Pons (tissue), 1 donor: ENCODE results near the gene FAM13A.
"Not testable (repeated sequence)": the region's sequence is repeated elsewhere in the genome, so short reads cannot be mapped to it uniquely, and the experiment has no call there.

Experiments used
- DNase-seq: peaks from one replicate; pipeline ENCODE4 v3.0.0-alpha.2; 2016; ENCODE audit warnings: low spot score

FAM13A gene

DNA sequence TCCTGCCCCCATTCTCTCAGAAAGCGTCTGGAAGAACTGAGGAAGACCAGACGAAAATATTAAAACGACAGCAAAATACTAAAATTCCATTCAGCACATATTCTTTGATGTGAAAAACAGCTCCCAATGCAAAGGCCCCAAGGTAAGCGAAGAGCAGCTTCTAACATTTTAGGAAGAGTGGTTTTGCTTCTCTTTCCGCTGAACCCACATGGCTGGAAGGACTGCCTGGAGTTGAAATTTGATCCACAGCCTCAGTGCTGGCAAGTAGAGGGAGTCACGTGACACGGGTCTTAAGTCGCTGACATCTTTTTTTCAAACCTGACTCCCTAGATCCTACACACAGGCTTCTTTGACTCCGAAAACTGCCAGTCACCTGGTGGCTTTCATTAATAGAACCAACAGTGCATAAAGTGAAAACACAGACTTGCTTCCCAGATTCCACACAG, at the start of gene FAM13A:
FAM13A (minus strand) TSS at position 233 of the 446 bp plus-strand sequence; CDS start at position 12, 221 bp downstream.
- DNase-seq, result peak; percentile 89

DNA sequence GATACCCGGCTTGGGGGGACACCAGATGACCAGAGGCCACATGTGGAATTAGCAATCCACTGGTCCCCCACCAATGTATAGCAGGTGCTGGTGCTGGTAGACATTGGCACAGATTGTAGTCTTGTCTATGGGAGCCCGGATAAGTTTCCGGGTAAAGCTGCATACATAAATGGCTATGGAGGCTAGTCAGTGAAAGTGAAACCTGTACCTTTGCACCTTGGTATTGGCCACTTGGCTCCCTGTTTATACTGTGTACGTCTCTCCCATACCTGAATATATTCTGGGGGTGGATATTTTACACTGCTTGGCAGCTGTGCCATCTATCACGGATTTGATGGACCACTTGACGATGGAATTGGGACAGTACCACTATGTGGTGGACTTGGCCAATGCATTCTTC, 48.7 kb upstream of the FAM13A start:
- DNase-seq, result no peak

DNA sequence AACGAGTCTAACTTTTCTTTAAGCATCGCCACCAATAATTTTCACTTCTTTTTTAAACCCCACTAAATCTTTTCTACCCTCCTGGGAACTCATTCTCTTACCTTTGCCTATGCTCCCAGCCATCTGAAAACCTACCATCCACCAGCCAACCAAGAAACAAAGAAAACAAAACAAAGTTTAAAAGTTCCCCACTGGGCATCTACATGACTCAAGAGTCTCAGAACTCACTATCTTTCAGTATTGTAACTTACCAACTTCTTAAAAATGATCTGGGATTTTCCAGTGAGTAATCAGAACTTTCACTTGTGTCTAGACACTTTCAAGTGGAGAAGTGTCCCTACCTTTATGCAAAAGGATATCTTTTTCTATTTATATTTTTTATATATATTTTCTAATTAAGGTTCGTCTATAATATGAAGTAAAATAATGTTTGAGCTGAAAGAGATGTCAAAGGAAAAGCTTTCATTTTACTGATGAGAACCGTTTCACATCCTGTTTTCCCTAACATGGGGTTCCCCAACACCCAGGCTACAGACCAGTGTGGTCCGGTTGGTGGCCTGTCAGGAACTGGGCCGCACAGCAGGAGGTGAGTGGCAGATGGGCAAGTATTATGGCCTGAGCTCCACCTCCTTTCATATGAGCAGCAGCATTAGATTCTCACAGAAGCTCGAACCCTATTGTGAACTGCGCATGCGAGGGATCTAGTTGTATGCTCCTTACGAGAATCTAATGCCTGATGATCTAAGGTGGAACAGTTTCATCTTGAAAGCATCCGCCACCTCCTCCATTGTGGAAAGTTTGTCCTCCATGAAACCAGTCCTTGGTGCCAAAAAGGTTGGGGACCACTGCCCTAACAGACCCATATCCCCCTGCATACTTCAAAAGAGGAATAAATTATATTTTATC, 44.5 kb upstream of the FAM13A start:
- DNase-seq, result no peak

DNA sequence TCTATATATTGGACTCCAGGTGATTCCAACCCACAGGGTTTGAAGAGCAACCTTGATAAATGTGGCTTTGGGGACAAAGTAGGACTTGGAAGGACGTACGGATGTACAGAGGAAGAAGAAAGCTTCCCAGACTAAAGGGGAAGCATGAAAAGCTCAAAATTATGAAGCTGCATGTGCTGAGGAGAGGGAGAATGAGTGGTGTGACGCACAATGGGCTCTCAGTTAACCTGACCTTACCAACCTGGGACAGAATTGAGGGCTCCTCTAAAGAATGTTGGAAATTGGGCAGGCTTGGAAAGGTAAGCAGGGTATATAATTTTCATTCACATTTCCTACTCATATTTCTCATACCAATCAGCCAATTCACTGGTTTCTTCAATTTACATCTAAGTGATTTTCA, 43.9 kb upstream of the FAM13A start:
- no peak for DNase-seq

DNA sequence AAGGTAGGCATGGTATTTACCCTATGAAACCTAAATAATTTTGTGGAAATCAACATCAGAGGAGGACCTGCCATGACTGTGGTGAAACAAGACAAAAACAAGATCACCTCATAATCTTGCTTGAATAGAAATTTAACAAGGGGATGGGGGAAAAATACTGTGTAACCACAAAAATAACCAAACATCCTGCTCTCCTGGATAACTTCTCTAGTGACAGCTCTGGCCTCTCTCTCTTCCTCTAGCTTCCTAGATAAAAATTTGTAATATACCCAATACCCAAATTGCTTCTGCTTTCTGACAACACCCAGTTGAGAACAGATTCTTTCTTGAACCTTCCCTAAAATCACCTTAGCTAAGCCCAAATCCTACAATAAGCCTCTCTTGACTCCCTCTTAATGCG, 42.5 kb upstream of the FAM13A start:
- no peak for DNase-seq

DNA sequence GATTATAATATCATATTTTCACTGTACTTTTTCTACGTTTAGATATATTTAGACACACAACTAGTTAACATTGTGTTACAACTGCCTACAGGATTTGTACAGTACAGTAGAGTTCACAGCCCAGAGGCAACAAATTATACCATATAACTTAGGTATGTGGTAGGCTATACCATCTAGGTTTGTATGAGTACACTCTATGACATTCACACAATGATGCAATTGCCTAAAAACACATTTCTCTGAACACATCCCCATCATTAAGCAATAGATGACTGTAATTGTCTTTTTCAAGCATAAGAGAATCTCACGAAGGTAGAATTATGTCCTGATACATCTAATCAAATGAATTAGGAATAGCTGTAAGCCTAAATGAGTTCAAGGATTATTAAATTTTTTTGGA, 42.0 kb upstream of the FAM13A start:
- DNase-seq, result no peak

DNA sequence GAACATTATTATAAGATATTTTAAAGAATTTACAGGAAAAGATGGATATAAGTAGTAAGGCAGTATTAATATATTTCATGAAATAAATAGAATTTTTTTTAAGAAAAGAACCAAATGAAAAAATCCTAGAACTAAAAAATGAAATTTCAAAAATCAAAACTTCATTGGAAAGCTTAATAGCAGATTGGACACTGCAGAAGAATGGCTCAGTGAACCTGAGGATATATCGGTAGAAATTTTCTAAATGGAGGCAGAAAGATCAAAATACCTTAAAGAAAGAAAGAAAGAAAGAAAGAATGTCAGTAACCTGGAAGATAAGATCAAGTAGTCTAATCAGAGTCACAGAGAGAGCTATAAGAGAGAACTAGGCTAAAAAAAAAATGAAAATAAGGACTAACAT, 21.3 kb upstream of the FAM13A start:
- DNase-seq, result no peak

DNA sequence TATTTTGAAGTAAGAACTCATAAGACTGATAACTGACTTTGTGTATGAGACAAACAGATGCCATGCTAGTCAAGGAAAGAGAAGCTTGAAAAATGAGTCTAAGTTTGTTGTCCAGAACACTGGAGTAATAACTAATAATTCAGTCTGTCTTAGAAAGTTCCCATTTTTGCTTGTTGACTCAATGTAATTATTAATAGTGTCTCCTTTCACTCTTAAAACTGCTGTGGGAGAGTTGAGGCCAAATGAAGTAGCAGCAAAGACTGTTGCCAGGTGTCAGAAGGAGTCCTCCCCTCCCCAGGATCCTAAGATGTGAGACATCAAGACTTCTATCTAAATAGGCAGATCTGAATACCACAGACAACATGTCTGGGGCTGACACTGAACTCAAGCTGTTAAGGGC, 20.8 kb upstream of the FAM13A start:
- no peak for DNase-seq

DNA sequence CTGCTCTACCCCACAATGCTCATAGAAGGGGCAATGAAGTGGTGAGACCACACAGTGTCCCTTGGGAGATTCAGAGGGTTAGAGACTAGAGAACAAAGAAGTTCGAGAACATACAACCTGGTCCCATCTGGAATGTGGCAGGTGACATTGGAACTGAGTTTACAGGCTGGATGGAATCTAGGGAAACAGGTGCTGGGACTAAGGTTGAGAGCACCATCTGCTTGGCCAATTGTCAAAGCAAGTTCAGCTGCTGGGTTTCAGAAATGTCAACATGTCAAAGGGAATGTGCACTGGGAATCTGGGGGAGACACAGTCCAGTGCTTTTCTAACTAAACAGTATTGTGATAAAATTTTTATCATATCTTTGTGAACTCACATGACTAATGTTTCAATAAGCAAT, 15.9 kb upstream of the FAM13A start:
- DNase-seq, result no peak

DNA sequence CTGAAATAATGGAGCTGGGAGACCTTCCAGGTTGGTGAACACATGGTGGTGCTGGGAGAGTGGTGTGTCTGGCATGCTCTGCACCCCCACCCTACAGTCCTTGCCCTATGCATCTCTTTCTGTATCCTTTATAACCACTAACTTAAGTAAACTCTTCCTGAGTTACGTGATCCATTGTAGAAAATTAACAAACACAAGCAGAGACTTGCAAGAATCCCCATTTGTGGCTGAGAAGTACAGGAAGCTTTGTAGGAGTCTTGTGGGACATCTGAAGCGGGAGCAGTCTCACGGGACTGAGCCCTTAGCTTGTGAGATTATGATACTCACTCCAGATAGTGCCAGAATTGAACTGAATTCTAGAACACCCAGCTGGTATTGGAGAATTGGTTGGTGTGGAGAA, 14.3 kb upstream of the FAM13A start:
- DNase-seq, result no peak

DNA sequence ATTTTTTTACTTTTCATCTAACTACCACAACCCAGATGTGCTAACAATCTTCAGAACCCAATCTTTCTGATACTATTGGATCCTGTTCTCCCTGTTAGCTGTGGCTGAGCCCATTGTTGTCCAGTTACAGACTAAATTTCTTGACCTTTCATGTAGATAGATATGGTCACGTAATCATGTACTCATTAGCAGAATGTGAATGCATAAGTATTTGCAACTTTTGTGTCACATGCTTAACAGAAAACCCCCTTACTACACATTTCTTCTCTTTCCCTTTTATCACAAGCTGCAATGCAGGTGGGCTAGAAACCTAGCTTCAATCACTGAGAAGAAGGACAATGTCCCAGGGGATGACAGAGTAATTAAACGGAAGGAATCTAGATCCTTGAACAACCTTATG, 13.1 kb upstream of the FAM13A start:
- DNase-seq, result no peak

DNA sequence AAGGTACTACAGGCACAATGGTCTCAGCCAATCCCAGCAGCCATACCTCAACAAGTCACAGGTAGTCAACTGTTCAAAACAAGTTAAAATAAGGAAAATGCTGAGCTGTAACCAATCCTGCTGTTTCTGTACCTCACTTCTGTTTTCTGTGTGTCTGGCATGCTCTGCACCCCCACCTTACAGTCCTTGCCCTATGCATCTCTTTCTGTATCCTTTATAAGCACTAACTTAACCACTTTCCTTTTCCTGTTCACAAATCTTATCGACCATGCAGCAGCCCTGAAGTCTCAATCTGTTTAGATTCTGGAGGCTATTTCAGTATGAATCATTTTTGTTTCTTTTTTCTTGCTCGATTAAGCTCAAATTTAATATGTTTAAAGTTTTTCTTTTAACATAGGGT, 12.5 kb upstream of the FAM13A start:
- no peak for DNase-seq

DNA sequence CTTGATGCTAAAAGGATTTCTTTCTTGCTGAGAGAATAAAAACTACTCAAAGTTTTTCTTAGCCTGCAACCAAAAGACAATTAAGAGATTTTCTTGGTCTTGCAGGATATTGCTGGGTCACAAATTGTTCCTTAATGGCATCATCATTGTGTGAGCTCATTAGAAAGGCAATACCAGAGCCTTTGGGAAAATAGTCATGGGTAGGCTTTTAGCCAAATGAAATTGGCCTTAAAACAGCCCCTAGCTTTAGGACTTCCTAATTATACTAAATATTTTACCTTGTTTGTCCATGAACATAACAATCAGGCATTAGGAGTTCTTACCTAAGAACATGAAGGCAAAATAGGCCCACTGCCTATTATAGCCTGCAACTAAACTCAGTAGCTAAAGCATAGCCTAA, 10.4 kb upstream of the FAM13A start:
- no peak for DNase-seq

DNA sequence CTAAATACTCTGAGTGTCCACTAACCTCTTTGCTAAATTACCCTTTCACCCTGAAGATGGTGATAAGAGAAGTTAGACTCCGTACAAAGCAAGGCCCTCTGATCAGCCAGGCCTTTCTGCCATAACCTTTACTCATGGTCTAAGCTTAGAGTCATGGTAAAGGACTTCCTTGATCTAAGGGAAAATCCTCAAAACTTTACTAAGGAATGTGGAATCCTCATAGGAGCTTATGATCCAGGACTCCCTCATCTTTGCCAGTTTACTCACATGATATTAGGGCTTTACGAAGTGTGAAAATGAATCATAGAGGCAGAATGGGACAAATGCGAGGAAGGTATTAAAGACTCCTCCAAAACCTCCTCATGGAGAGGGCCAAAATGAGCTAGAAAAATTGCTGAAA, 7.9 kb upstream of the FAM13A start:
- DNase-seq, result no peak

DNA sequence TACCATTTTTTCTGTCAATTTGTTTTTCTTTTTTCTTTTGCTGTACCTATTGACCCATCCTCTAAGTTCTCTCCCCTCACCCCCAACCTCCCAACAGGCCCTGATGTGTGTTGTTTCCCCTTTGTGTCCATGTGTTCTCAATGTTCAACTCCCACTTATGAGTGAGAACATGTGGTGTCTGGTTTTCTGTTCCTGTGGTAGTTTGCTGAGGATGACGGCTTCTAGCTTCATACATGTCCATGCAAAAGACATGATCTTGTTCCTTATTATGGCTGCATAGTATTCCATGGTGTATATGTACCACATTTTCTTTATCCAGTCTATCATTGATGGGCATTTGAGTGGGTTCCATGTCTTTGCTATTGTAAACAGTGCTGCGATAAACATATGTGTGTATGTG, 859 bp upstream of the FAM13A start:
- DNase-seq, result not testable (repeated sequence)

DNA sequence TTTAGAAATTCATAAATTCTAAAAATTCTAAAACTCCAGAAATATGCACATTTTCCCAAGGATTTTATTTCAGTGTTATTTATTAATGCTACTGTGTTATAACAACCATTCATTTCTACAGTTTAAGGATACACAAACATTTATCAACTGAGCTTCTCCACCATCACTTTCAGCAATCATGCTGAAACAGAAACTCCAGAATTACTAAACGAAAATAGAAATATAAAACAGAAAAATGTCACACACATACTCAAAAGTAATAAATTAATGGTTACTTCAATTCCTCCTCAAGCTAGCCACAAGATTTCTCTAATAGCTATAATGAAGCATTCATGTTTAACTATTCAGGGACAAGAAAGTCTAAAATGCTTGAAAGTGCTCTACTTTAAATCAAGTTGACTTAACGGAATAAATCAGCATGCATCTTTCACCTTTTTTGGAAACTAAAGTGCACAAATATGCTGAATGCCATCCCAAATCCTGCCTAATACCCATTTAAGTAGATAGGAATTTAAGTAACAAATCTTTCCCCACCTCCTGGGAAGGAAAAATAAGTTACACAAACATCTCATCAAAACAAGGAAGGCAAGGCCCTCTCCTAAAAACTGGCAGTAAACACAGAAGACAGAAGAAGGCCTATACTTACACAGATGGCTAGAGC, 563 bp downstream of the FAM13A start:
- DNase-seq, result no peak

DNA sequence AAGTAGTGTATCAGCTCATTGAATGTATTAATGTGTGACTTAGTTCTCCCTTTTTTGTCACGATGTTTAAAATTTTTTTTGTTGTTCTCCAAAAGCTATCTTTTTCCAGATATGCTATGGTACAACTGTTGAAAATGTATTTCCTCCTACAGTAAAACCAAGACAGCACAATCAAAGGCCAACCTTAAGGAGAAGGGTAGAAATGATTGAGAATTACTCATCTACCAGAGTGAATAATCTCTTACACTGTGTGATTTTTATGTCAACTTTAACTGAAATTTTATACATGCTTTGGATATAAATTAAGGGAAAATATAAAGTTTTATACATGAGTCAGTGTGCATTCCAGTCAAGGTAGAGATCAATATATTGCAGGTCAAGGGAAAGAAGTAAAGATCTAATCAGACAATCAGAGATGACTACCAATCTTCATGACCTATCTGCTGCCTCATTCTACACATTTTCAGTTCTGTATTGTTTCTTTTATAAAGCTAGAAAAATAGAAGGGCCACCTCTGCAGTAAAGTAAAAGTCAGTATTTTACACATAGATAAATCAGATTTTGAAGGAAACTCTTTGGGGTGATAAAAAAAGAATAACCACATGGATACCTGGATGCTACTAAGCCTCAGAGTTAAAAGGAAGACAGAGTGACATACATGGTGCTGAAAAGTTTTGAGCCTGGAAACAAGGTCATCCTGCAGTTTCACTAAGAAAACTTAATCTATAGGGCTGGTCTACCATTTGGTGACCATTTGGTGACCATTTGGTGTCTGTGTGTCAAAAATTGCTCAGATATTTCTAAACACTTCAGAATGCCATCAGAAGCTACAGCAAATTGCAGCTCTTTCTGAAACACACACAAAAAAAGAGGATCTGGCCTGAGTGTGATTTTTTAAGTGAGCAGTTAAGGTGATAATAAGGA, 1.6 kb downstream of the FAM13A start:
- peak; percentile 3 for DNase-seq

DNA sequence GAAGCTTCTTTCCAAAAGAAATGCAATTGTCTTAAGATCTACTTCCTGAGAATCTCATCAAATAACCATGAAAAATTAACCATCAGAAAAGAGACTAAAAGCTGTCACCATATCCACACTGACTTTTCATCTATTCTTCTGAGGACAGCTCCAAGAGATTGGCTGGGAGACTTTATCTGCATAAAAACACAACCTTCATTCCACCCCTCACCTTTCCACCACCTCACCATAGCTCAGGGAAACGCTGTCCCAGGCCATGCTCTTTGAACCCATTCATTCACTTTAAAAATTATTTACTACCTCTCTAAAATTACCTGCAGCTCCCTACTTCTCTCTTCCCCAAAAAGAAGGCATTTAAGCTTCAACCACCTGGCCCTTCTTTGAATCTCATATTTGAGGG, 2.4 kb downstream of the FAM13A start:
- no peak for DNase-seq

DNA sequence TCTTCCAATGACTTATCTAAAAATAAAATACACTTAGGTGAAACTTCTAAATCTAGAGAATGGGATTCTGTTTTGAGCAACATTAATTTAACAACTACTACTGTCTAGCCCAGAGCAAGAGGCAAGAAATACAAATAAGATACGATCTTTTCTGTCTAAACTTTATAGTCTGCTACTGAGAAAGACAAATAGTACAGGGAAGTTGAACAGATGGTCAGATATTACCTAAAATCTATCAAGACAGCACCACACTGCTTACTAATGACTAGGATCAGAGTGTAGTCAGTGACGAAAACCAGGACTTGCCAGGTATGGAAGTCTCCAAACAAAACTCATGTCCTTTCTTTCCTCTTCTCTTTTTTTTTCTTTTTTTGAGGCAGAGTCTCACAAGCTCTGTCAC, 7.1 kb downstream of the FAM13A start:
- DNase-seq, result no peak

DNA sequence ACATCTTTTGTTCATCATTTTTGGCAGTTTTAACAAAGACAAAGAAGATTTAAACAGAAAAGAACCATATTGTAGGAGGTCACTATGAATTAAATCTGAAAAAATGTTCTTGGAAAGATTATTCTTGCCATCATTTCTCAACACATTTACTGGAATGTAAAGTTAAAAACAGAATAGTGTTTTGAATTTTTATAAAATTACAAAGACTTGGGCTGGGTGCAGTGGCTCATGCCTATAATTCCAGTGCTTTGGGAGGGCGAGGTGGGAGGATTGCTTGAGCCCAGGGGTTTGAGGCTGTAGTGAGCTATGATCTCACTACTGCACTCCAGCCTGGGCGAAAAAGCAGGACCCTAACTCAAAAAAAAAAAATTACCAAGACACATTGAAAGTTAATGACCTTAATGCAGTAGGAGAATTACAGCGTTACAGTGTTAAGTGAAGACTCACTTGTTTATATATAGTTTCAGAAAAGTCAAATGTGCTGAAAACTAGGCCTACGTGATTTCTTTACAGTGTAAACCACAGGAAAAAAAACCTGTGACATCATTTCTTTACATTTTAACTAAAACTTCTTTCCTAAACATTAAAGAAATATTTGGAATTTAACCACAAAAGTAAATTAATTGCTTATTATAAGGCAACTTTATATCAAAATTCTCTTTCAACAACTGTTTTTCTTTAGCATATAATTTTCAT, 7.9 kb downstream of the FAM13A start:
- DNase-seq, result no peak

DNA sequence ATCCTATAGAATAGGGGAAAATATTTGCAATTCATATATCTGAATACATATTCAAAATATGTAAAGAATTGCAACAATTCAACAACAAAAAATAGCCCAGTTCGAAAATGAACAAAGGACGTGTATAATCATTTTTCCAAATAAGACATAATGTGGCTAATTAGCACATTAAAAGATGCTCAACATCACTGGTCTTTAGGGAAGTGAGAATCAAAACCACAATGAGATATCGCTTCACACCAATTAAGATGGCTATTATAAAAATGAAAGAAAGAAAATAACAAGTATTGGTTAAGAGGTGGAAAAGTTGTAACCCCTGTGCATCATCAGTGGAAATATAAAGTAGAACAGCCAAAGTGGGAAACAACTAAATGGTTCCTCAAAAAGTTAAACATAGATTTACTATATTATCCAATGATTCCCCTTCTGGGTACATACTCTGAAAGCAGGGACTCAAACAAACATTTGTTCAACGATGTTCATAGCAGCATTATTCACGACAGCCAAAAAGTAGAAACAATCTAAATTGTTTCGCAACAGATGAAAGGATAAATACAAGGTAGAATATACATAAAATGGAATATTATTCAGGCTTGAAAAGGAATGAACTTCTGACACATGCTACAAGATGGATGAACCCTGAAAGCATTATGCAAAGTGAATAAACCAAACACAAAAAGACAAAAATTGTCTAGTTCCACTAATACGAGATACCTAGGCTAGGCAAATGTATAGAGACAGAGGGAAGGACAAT, 12.7 kb downstream of the FAM13A start:
- no peak for DNase-seq
